ENCODE measurements around the gene SPDYA.

SPDYA gene

GRCh38 chr2:28809927-28810326 lies 707 bp upstream of the SPDYA start:
- Histone ChIP-seq H3K36me3 (ENCODE audit: insufficient read depth, low read length) (peaks cover 26% of the 10 kb centered on the region), H3K9me3 (ENCODE audit: low read depth, low read length) (no peaks in the 10 kb centered on the region), H3K4me3 (no peak overlapping the region), H3K27ac (no peak overlapping the region), H3K9ac (ENCODE audit: insufficient read length) (no peak overlapping the region)
- no peak for DNase-seq (ENCODE audit: low read depth, low spot score)
- TF ChIP-seq EZH2 (IDR thresholded peaks at IDR 0.05) (no peak), POLR2AphosphoS5 (IDR thresholded peaks at IDR 0.05; ENCODE audit: borderline replicate concordance, low read depth, low read length) (no peak), FOXP2 (optimal IDR thresholded peaks at IDR 0.05; ENCODE audit: control extremely low read depth, extremely low read length, insufficient read depth) (no peak)

DNA sequence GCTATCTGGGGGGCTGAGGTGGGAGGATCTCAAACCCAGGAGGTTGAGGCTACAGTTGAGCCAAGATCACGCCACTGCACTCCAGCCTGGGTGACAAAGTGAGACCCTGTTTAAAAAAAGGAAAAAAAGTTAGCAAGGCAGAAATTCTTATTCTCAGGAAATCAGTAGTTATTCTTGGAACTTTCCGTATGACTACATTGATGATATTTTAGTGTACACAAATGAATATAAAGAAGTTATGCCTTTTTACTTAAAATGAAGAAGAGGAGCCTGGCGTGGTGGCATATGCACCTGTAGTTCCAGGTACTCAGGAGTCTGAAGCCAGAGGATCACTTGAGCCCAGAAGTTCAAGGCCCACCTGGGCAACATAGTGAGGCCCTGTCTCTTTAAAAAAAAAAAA lies 7.4 kb downstream of the SPDYA start:
- no peak for DNase-seq (ENCODE audit: low read depth, low spot score)
- Histone ChIP-seq H3K27ac (no peak overlapping the region), H3K9ac (ENCODE audit: insufficient read length) (no peak overlapping the region), H3K36me3 (ENCODE audit: insufficient read depth, low read length) (no peaks in the 10 kb centered on the region), H3K9me3 (ENCODE audit: low read depth, low read length) (no peaks in the 10 kb centered on the region), H3K4me3 (no peak overlapping the region)
- TF ChIP-seq POLR2AphosphoS5 (IDR thresholded peaks at IDR 0.05; ENCODE audit: borderline replicate concordance, low read depth, low read length): no peak
- no peak for TF ChIP-seq EZH2 (IDR thresholded peaks at IDR 0.05)
- TF ChIP-seq FOXP2 (optimal IDR thresholded peaks at IDR 0.05; ENCODE audit: control extremely low read depth, extremely low read length, insufficient read depth): no peak

GRCh38 chr2:28821295-28821958 lies 10.8 kb downstream of the SPDYA start:
- Histone ChIP-seq H3K4me3 (no peak overlapping the region), H3K9me3 (ENCODE audit: low read depth, low read length) (no peaks in the 10 kb centered on the region), H3K36me3 (ENCODE audit: insufficient read depth, low read length) (no peaks in the 10 kb centered on the region), H3K27ac (no peak overlapping the region), H3K9ac (ENCODE audit: insufficient read length) (no peak overlapping the region)
- DNase-seq (ENCODE audit: low read depth, low spot score): no peak
- no peak for TF ChIP-seq POLR2AphosphoS5 (IDR thresholded peaks at IDR 0.05; ENCODE audit: borderline replicate concordance, low read depth, low read length)
- TF ChIP-seq EZH2 (IDR thresholded peaks at IDR 0.05): no peak
- TF ChIP-seq FOXP2 (optimal IDR thresholded peaks at IDR 0.05; ENCODE audit: control extremely low read depth, extremely low read length, insufficient read depth): no peak

DNA sequence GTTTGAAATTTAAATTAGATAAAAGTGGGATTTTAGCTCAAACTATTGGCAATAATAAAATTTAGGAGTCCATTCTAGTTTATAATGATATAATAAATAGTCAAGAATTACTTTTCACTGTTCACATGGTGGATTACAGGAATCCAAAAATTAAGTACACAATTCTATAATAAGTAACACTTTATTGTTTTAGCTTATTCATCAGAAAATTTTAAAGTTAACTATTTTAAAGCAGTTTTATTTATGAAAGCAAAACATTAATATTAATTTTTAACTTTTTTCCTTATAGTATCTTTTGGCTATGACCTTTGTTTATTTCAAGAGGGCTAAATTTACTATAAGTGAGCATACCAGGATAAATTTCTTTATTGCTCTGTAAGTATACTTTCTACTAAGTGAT lies 11.4 kb downstream of the SPDYA start:
- Histone ChIP-seq H3K9me3 (ENCODE audit: low read depth, low read length) (no peaks in the 10 kb centered on the region), H3K36me3 (ENCODE audit: insufficient read depth, low read length) (no peaks in the 10 kb centered on the region), H3K4me3 (no peak overlapping the region), H3K27ac (no peak overlapping the region), H3K9ac (ENCODE audit: insufficient read length) (no peak overlapping the region)
- DNase-seq (ENCODE audit: low read depth, low spot score): no peak
- TF ChIP-seq EZH2 (IDR thresholded peaks at IDR 0.05) (no peak), POLR2AphosphoS5 (IDR thresholded peaks at IDR 0.05; ENCODE audit: borderline replicate concordance, low read depth, low read length) (no peak), FOXP2 (optimal IDR thresholded peaks at IDR 0.05; ENCODE audit: control extremely low read depth, extremely low read length, insufficient read depth) (no peak)

DNA sequence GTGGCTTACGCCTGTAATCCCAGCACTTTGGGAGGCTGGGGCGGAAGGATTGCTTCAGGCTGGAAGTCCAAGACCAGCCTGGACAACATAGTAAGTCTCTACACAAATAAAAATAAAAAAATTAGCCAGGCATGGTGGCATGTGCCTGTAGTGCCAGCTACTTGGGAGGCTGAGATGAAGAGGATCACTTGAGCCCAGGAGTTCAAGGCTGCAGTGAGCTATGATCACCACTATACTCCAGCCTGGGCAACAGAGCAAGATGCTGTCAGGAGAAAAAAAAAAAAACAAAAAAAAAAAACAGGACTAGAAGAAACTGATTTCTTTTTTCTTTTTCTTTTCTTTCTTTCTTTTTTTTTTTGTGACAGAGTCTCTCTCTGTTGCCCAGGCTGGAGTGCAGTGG lies 13.6 kb downstream of the SPDYA start:
- Histone ChIP-seq H3K27ac (no peak overlapping the region), H3K36me3 (ENCODE audit: insufficient read depth, low read length) (no peaks in the 10 kb centered on the region), H3K4me3 (no peak overlapping the region), H3K9ac (ENCODE audit: insufficient read length) (no peak overlapping the region), H3K9me3 (ENCODE audit: low read depth, low read length) (no peaks in the 10 kb centered on the region)
- DNase-seq (ENCODE audit: low read depth, low spot score): no peak
- TF ChIP-seq EZH2 (IDR thresholded peaks at IDR 0.05) (no peak), FOXP2 (optimal IDR thresholded peaks at IDR 0.05; ENCODE audit: control extremely low read depth, extremely low read length, insufficient read depth) (no peak), POLR2AphosphoS5 (IDR thresholded peaks at IDR 0.05; ENCODE audit: borderline replicate concordance, low read depth, low read length) (no peak)

DNA sequence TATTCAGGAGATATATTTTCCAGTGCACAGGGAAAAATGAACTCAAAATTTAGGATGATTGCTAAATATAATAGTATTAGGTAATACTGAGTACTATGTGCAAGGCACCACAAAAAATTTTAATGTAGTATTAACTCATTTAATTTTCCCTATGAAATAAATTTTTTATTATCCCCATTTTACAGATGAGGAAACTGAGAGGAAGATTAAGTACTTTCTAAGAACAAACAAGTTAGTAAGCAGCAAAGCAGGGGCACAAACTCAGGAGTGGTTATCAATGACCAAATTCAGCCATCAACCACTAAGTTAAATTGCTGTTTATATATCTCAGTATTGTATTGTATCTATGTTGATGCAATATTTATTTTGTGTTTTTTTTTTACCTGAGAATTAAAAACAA lies 14.2 kb downstream of the SPDYA start:
- no peaks in the 10 kb centered on the region for H3K9me3 ChIP-seq (ENCODE audit: low read depth, low read length)
- no peak overlapping the region for H3K27ac ChIP-seq
- TF ChIP-seq FOXP2 (optimal IDR thresholded peaks at IDR 0.05; ENCODE audit: control extremely low read depth, extremely low read length, insufficient read depth): no peak
- no peak for TF ChIP-seq POLR2AphosphoS5 (IDR thresholded peaks at IDR 0.05; ENCODE audit: borderline replicate concordance, low read depth, low read length)
- no peak for TF ChIP-seq EZH2 (IDR thresholded peaks at IDR 0.05)
- no peaks in the 10 kb centered on the region for H3K36me3 ChIP-seq (ENCODE audit: insufficient read depth, low read length)
- DNase-seq (ENCODE audit: low read depth, low spot score): no peak
- no peak overlapping the region for H3K4me3 ChIP-seq
- no peak overlapping the region for H3K9ac ChIP-seq (ENCODE audit: insufficient read length)

DNA sequence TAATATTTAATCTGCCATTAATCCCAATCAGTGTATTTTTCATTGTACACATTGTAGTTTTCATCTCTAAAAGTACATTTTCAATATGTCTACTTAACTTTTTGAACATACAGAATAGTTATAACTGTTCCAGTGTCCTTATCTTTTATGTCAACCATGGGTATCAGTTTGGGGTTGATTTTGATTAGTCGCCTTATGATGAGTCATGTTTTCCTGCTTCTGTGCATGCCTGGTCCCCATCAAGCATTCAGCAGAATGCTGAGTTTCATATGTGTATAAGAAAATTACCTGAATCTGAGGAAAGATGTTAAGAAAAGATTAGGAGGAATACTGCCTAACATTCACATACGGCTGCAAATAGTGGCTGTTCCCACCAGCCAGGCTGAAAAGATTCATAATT lies 17.7 kb downstream of the SPDYA start:
- Histone ChIP-seq H3K36me3 (ENCODE audit: insufficient read depth, low read length) (no peaks in the 10 kb centered on the region), H3K27ac (no peak overlapping the region), H3K9ac (ENCODE audit: insufficient read length) (no peak overlapping the region), H3K4me3 (no peak overlapping the region), H3K9me3 (ENCODE audit: low read depth, low read length) (no peaks in the 10 kb centered on the region)
- DNase-seq (ENCODE audit: low read depth, low spot score): no peak
- TF ChIP-seq EZH2 (IDR thresholded peaks at IDR 0.05): no peak
- TF ChIP-seq FOXP2 (optimal IDR thresholded peaks at IDR 0.05; ENCODE audit: control extremely low read depth, extremely low read length, insufficient read depth): no peak
- no peak for TF ChIP-seq POLR2AphosphoS5 (IDR thresholded peaks at IDR 0.05; ENCODE audit: borderline replicate concordance, low read depth, low read length)

GRCh38 chr2:28833740-28834470 lies 23.3 kb downstream of the SPDYA start:
- Histone ChIP-seq H3K9ac (ENCODE audit: insufficient read length) (no peak overlapping the region), H3K9me3 (ENCODE audit: low read depth, low read length) (no peaks in the 10 kb centered on the region), H3K4me3 (no peak overlapping the region), H3K27ac (no peak overlapping the region), H3K36me3 (ENCODE audit: insufficient read depth, low read length) (no peaks in the 10 kb centered on the region)
- no peak for TF ChIP-seq POLR2AphosphoS5 (IDR thresholded peaks at IDR 0.05; ENCODE audit: borderline replicate concordance, low read depth, low read length)
- TF ChIP-seq FOXP2 (optimal IDR thresholded peaks at IDR 0.05; ENCODE audit: control extremely low read depth, extremely low read length, insufficient read depth): no peak
- TF ChIP-seq EZH2 (IDR thresholded peaks at IDR 0.05): no peak
- DNase-seq (ENCODE audit: low read depth, low spot score): no peak
